GM13976 (cell line): ENCODE measurements around the gene ANXA6.

Experiments used
- DNase-seq: peaks from one replicate; pipeline ENCODE4 v3.0.0; 2012; ENCODE audit warnings: low spot score
- CTCF ChIP-seq: IDR thresholded peaks from 2 replicates; pipeline ENCODE4 v1.5.1; 2012; ENCODE audit warnings: borderline replicate concordance, mild to moderate bottlenecking; ENCODE audit not compliant: insufficient read depth; ENCODE audit errors: extremely low read depth, missing control alignments, control extremely low read depth
- in situ Hi-C: fragments of 300-500 bp; cut with MboI; formaldehyde crosslinking; loops from one replicate; pipeline ENCODE4 v1.12.0; 2022; ENCODE audit warnings: low sequenced_read_pairs, mixed read lengths, inconsistent platforms; ENCODE audit not compliant: unreplicated experiment

Gene ANXA6

GRCh38 chr5:151100681-151101080 is 56.9 kb downstream of the ANXA6 start:
- TF ChIP-seq CTCF: no peak
- DNase-seq: no peak
- in situ Hi-C loops: no loop called here

GRCh38 chr5:151098768-151099121 is 58.8 kb downstream of the ANXA6 start:
- in situ Hi-C loops: no loop called here
- TF ChIP-seq CTCF: no peak
- DNase-seq: no peak

GRCh38 chr5:151097820-151098767 is 59.5 kb downstream of the ANXA6 start:
- no peak for TF ChIP-seq CTCF
- DNase-seq: peak; percentile 84
- in situ Hi-C loops: no loop called here

- no peak for TF ChIP-seq CTCF
- in situ Hi-C loops: no loop called here
- no peak for DNase-seq
These were observed 60.5 kb downstream of the ANXA6 start for GRCh38 chr5:151097061-151097460.

GRCh38 chr5:151096001-151096373 is 61.6 kb downstream of the ANXA6 start:
- TF ChIP-seq CTCF: no peak
- in situ Hi-C loops: no loop called here
- DNase-seq: no peak

GRCh38 chr5:151095341-151096000 is 62.1 kb downstream of the ANXA6 start:
- no peak for DNase-seq
- TF ChIP-seq CTCF: no peak

More at GRCh38 chr5:151095341-151096000, 62.1 kb downstream of the ANXA6 start:
- in situ Hi-C loops: no loop called here
